GM18873 (cell line): Measurements from ENCODE around the gene HPGDS.

ENCODE experiments used
- ATAC-seq: cut with Tn5 transposase; IDR thresholded peaks from one replicate; pipeline ENCODE4 v1.9.1; 2021; ENCODE audit warnings: mild to moderate bottlenecking, moderate library complexity, moderate number of reproducible peaks; ENCODE audit not compliant: unreplicated experiment, low FRiP score

The HPGDS gene

GRCh38 chr4:94262163-94263016 is 80.2 kb downstream of the HPGDS start:
- ATAC-seq, result no peak

GRCh38 chr4:94256828-94257227 is 85.8 kb downstream of the HPGDS start:
- no peak for ATAC-seq

- ATAC-seq, result no peak
These were observed 86.4 kb downstream of the HPGDS start for GRCh38 chr4:94256144-94256783.

- no peak for ATAC-seq
These were observed 89.6 kb downstream of the HPGDS start for GRCh38 chr4:94253036-94253435.

DNA sequence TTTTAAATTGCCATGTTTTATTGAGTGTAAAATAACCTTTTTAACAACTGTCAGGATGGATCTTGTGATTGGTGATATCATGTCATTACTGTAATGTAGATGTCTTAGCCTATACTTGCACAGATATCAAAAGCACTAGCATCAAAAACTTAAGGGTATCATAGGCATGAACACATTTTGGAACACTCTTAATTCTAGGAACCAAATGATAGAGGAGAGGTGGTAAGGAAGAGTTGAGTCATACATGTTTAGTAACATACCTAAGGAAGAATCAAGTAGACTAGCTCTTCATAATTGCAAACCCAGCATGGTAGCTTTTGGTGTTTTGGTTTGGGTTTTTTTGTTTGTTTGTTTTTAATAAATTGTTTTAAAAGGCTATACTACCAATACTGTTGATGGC is 91.5 kb downstream of the HPGDS start:
- ATAC-seq, result no peak
